Measurements from ENCODE around the gene MICAL1.

Gene MICAL1

DNA sequence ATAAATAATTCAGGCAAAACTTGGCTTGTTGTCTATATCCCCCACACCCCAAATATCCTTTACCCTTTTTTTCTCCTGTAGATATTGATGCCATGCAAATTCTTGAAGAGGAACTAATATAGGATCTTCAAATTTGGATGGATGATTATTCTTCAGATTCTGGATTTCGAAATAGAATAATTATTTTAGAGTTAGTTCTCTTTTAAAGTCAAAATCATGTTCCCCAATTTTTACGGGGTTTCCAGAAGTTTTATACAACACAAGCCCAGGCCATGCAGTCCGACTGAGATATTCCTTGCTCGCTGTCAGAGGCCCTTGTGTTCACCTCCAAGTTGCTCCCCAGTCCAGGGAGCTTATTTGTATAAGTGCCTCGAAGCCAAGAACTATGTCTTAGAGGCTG lies 19.5 kb downstream of the MICAL1 start:
- Histone ChIP-seq H3K4me3 (ENCODE audit: low read depth in 1 of 2, low read length in 2 of 2) (no peak overlapping the region), H3K27ac (ENCODE audit: low read depth, low read length) (no peak overlapping the region), H3K36me3 (ENCODE audit: control insufficient read depth in 1 of 2, insufficient read depth in 2 of 2, low read length in 2 of 2) (no peaks in the 10 kb centered on the region), H3K27me3 (ENCODE audit: control insufficient read depth in 1 of 2, insufficient read depth in 2 of 2, low read length in 2 of 2) (no peaks in the 10 kb centered on the region), H3K9ac (ENCODE audit: low read depth in 1 of 2, low read length in 2 of 2) (no peak overlapping the region), H3K4me1 (ENCODE audit: control insufficient read depth in 1 of 2, insufficient read depth in 2 of 2, low read length in 2 of 2) (no peaks in the 10 kb centered on the region), H3K9me3 (ENCODE audit: control insufficient read depth in 1 of 2, low read length in 2 of 2) (no peaks in the 10 kb centered on the region)

DNA sequence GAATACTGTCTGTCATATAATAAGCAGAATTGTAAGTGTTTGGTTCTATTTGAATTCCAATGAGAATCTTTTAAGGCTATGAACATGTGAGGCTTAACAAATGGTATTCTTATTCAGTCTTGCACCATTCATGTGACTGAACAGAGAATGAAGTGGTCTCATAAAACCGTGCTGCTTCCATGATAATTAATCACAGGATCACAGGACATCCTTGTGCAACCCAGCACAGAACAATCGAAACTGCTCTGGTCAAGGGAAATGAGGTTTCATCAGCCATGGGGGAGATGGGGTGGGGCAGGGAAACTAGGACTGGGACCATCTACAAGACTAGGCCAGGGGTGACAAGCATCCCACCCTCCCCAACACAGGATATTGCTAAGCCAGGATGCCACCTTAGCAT lies 21.1 kb downstream of the MICAL1 start:
- no peaks in the 10 kb centered on the region for H3K9me3 ChIP-seq (ENCODE audit: control insufficient read depth in 1 of 2, low read length in 2 of 2)
- no peak overlapping the region for H3K4me3 ChIP-seq (ENCODE audit: low read depth in 1 of 2, low read length in 2 of 2)
- no peaks in the 10 kb centered on the region for H3K36me3 ChIP-seq (ENCODE audit: control insufficient read depth in 1 of 2, insufficient read depth in 2 of 2, low read length in 2 of 2)
- H3K4me1 ChIP-seq (ENCODE audit: control insufficient read depth in 1 of 2, insufficient read depth in 2 of 2, low read length in 2 of 2), result peaks cover 0 to under 1% of the 10 kb centered on the region in 2 donors
- no peak overlapping the region for H3K9ac ChIP-seq (ENCODE audit: low read depth in 1 of 2, low read length in 2 of 2)
- no peaks in the 10 kb centered on the region for H3K27me3 ChIP-seq (ENCODE audit: control insufficient read depth in 1 of 2, insufficient read depth in 2 of 2, low read length in 2 of 2)
- no peak overlapping the region for H3K27ac ChIP-seq (ENCODE audit: low read depth, low read length)

DNA sequence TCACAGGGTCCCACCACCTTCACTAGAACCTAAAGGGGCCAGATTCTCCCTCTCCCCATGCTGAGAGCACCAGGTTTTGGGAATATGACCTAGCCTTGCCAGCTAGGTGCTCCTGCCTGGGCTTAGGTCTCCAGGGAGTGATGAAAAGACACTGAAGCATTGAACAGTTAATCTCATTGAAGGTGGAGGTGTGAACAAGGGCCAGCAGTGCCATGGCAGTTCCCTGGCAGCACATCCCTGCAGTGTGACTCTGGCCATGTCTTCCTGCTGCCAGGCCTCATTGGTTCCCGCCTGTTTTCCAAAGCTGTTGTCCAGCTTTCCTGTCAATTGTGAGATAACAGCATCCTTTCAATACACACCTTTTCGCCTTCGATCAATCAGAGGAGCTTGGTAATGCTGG lies 26.1 kb downstream of the MICAL1 start:
- peaks cover 4 to 6% of the 10 kb centered on the region in 2 donors for H3K4me1 ChIP-seq (ENCODE audit: control insufficient read depth in 1 of 2, insufficient read depth in 2 of 2, low read length in 2 of 2)
- H3K36me3 ChIP-seq (ENCODE audit: control insufficient read depth in 1 of 2, insufficient read depth in 2 of 2, low read length in 2 of 2), result no peaks in the 10 kb centered on the region
- H3K9me3 ChIP-seq (ENCODE audit: control insufficient read depth in 1 of 2, low read length in 2 of 2), result no peaks in the 10 kb centered on the region
- H3K27ac ChIP-seq (ENCODE audit: low read depth, low read length), result no peak overlapping the region
- H3K27me3 ChIP-seq (ENCODE audit: control insufficient read depth in 1 of 2, insufficient read depth in 2 of 2, low read length in 2 of 2), result no peaks in the 10 kb centered on the region
- no peak overlapping the region for H3K4me3 ChIP-seq (ENCODE audit: low read depth in 1 of 2, low read length in 2 of 2)
- no peak overlapping the region for H3K9ac ChIP-seq (ENCODE audit: low read depth in 1 of 2, low read length in 2 of 2)

DNA sequence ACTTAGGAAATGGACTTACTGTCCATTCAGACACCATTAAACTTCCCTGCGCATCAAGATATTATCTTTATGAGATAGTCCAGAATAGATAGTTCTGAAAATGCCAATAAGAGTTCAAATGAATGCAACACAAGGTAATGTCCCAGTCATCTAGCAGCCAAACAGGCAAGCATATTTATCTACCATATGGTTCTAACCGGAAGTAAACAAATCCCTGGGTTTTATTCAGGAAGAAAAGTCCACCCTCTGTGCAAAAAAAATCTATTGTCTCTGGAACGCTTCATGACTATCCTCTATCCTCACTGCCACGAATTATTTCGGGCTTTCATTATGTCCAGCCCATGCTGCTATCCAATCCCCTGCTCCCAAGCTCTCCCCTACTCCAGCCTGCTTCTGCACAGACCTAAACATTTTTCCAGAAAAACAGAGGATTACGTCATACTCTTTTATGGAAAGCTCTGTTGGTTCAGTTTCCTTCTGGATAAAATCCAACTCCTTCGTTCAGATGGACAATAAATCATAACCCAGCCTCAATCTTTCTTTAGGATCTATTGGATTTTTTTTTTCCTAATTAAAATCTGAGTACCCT lies 26.6 kb downstream of the MICAL1 start:
- H3K9ac ChIP-seq (ENCODE audit: low read depth in 1 of 2, low read length in 2 of 2), result no peak overlapping the region
- H3K36me3 ChIP-seq (ENCODE audit: control insufficient read depth in 1 of 2, insufficient read depth in 2 of 2, low read length in 2 of 2), result no peaks in the 10 kb centered on the region
- H3K4me3 ChIP-seq (ENCODE audit: low read depth in 1 of 2, low read length in 2 of 2), result no peak overlapping the region
- peaks cover 4 to 6% of the 10 kb centered on the region in 2 donors for H3K4me1 ChIP-seq (ENCODE audit: control insufficient read depth in 1 of 2, insufficient read depth in 2 of 2, low read length in 2 of 2)
- H3K27me3 ChIP-seq (ENCODE audit: control insufficient read depth in 1 of 2, insufficient read depth in 2 of 2, low read length in 2 of 2), result no peaks in the 10 kb centered on the region
- no peaks in the 10 kb centered on the region for H3K9me3 ChIP-seq (ENCODE audit: control insufficient read depth in 1 of 2, low read length in 2 of 2)
- no peak overlapping the region for H3K27ac ChIP-seq (ENCODE audit: low read depth, low read length)

DNA sequence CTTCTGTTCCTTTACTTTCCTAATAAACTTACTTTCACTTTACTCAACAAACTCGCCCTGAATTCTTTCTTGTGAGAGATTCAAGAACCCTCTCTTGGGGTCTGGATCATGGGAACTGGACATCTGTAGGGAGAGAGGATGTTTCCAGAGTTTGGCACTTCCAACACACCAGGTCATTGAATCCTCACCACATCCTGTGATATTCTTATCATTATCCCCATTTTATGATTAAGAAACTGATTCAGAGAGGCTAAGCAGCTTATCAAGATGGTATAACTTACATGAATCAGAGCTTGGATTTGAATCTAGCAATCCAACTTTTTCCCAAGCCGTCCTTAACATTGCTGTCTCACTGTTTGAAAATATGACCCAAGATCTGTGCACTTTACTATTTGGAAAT lies 30.6 kb downstream of the MICAL1 start:
- Histone ChIP-seq H3K27ac (ENCODE audit: low read depth, low read length) (no peak overlapping the region), H3K36me3 (ENCODE audit: control insufficient read depth in 1 of 2, insufficient read depth in 2 of 2, low read length in 2 of 2) (no peaks in the 10 kb centered on the region)

DNA sequence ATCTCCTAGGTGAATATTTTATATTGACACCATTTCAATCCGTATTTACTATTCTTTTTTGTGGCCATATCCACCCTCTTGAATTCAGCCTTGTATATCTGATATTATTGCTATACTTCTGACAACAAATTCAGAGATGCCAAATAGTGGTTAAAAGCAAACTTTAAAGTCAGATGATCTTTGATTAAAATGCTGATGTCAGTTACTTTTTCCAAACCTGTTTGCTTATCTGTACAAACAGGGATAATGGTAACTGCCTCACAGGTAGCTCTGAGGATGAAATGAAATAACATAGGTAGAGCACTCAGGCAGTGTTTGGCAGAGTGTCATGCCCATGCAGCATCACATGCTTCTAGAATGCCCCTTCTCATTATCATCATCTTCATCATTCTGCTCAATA lies 34.4 kb downstream of the MICAL1 start:
- Histone ChIP-seq H3K36me3 (ENCODE audit: control insufficient read depth in 1 of 2, insufficient read depth in 2 of 2, low read length in 2 of 2) (no peaks in the 10 kb centered on the region), H3K27ac (ENCODE audit: low read depth, low read length) (no peak overlapping the region), H3K4me3 (ENCODE audit: low read depth in 1 of 2, low read length in 2 of 2) (no peak overlapping the region), H3K4me1 (ENCODE audit: control insufficient read depth in 1 of 2, insufficient read depth in 2 of 2, low read length in 2 of 2) (no peaks in the 10 kb centered on the region), H3K9me3 (ENCODE audit: control insufficient read depth in 1 of 2, low read length in 2 of 2) (no peaks in the 10 kb centered on the region), H3K9ac (ENCODE audit: low read depth in 1 of 2, low read length in 2 of 2) (no peak overlapping the region), H3K27me3 (ENCODE audit: control insufficient read depth in 1 of 2, insufficient read depth in 2 of 2, low read length in 2 of 2) (no peaks in the 10 kb centered on the region)

More for the DNA sequence above, 30.6 kb downstream of the MICAL1 start:
- Histone ChIP-seq H3K9ac (ENCODE audit: low read depth in 1 of 2, low read length in 2 of 2) (no peak overlapping the region), H3K4me3 (ENCODE audit: low read depth in 1 of 2, low read length in 2 of 2) (no peak overlapping the region), H3K4me1 (ENCODE audit: control insufficient read depth in 1 of 2, insufficient read depth in 2 of 2, low read length in 2 of 2) (peaks cover 4 to 6% of the 10 kb centered on the region in 2 donors), H3K27me3 (ENCODE audit: control insufficient read depth in 1 of 2, insufficient read depth in 2 of 2, low read length in 2 of 2) (no peaks in the 10 kb centered on the region), H3K9me3 (ENCODE audit: control insufficient read depth in 1 of 2, low read length in 2 of 2) (no peaks in the 10 kb centered on the region)

DNA sequence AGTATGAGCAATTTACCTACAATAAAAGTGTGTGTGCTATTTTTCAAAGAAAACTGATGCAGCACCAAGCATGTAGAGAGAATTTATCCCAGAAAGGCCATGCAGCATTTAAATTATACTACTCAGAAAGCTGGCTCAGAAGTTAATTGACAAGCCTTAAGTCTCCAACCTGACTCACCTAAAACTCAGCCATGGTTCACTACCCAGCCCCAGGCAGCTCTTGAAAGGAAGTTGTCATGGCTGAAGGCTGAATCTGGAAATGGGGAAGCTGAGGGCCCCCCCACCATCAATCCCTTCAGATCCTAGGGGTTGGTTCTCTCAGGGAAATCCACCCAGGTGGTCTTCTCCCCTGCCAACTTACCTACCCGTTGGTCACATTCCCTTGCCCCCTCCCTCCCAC lies 34.8 kb downstream of the MICAL1 start:
- Histone ChIP-seq H3K4me1 (ENCODE audit: control insufficient read depth in 1 of 2, insufficient read depth in 2 of 2, low read length in 2 of 2) (no peaks in the 10 kb centered on the region), H3K9me3 (ENCODE audit: control insufficient read depth in 1 of 2, low read length in 2 of 2) (no peaks in the 10 kb centered on the region), H3K36me3 (ENCODE audit: control insufficient read depth in 1 of 2, insufficient read depth in 2 of 2, low read length in 2 of 2) (no peaks in the 10 kb centered on the region), H3K27me3 (ENCODE audit: control insufficient read depth in 1 of 2, insufficient read depth in 2 of 2, low read length in 2 of 2) (no peaks in the 10 kb centered on the region), H3K9ac (ENCODE audit: low read depth in 1 of 2, low read length in 2 of 2) (no peak overlapping the region), H3K27ac (ENCODE audit: low read depth, low read length) (no peak overlapping the region), H3K4me3 (ENCODE audit: low read depth in 1 of 2, low read length in 2 of 2) (no peak overlapping the region)

DNA sequence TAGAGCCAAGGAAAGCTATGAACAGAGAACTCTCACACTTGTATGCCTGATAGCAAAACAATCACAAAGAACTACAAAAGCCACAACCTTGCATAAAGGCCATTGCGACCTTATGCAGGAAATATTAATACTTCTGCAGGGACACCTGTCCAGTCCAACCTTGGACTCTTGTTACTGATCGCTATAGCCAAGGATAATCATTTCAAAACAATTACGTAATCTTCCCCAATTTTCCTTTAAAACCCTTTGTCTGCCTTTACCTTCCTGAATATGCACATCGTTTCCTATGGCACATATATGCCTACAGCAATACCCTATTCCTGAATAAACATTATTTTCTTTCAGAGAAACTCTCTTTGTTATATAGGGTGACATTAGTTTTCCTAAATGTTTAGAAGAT lies 37.9 kb downstream of the MICAL1 start:
- Histone ChIP-seq H3K27me3 (ENCODE audit: control insufficient read depth in 1 of 2, insufficient read depth in 2 of 2, low read length in 2 of 2) (no peaks in the 10 kb centered on the region), H3K4me1 (ENCODE audit: control insufficient read depth in 1 of 2, insufficient read depth in 2 of 2, low read length in 2 of 2) (no peaks in the 10 kb centered on the region), H3K9me3 (ENCODE audit: control insufficient read depth in 1 of 2, low read length in 2 of 2) (no peaks in the 10 kb centered on the region), H3K36me3 (ENCODE audit: control insufficient read depth in 1 of 2, insufficient read depth in 2 of 2, low read length in 2 of 2) (no peaks in the 10 kb centered on the region), H3K27ac (ENCODE audit: low read depth, low read length) (no peak overlapping the region), H3K4me3 (ENCODE audit: low read depth in 1 of 2, low read length in 2 of 2) (no peak overlapping the region), H3K9ac (ENCODE audit: low read depth in 1 of 2, low read length in 2 of 2) (no peak overlapping the region)

DNA sequence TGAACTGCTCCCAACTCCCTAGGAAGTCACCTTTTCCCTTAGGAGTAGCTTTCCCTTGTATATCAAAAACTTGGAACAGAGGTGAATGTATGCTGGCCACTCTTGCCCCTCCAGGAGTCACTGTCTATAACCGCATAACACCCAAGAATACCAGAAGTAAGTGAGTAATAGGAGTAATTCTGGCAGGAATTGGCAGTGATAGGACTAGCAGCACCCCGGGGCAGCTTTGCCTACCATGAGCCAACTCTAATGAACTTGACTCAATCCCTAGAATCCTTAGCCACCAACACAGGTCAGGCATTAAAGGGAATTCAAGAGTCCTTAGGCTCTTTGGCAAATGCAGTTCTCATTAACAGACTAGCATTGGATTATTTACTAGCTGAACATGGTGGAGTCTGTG lies 44.5 kb downstream of the MICAL1 start:
- Histone ChIP-seq H3K36me3 (ENCODE audit: control insufficient read depth in 1 of 2, insufficient read depth in 2 of 2, low read length in 2 of 2) (no peaks in the 10 kb centered on the region), H3K4me3 (ENCODE audit: low read depth in 1 of 2, low read length in 2 of 2) (no peak overlapping the region), H3K27ac (ENCODE audit: low read depth, low read length) (no peak overlapping the region), H3K9ac (ENCODE audit: low read depth in 1 of 2, low read length in 2 of 2) (no peak overlapping the region), H3K4me1 (ENCODE audit: control insufficient read depth in 1 of 2, insufficient read depth in 2 of 2, low read length in 2 of 2) (no peaks in the 10 kb centered on the region), H3K9me3 (ENCODE audit: control insufficient read depth in 1 of 2, low read length in 2 of 2) (no peaks in the 10 kb centered on the region), H3K27me3 (ENCODE audit: control insufficient read depth in 1 of 2, insufficient read depth in 2 of 2, low read length in 2 of 2) (no peaks in the 10 kb centered on the region)

DNA sequence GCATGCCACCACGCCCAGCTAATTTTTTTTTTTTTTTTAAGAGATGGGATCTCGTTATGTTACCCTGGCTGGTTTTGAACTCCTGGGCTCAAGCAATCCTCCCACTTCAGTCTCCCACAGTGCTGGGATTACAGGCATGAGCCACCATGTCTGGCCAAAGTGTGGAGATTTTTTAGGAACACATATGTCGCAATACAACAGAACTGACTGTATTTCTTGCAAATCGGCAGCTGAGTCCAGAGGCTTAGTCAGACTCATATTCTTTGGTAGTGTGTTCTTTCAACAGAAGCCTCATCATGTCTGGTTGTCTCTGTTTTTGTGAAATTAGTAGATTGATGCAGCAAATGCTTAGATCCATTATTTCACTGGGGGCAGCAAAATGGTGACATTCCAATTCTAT lies 49.4 kb downstream of the MICAL1 start:
- H3K4me3 ChIP-seq (ENCODE audit: low read depth in 1 of 2, low read length in 2 of 2), result no peak overlapping the region
- no peaks in the 10 kb centered on the region for H3K27me3 ChIP-seq (ENCODE audit: control insufficient read depth in 1 of 2, insufficient read depth in 2 of 2, low read length in 2 of 2)
- no peaks in the 10 kb centered on the region for H3K36me3 ChIP-seq (ENCODE audit: control insufficient read depth in 1 of 2, insufficient read depth in 2 of 2, low read length in 2 of 2)
- H3K27ac ChIP-seq (ENCODE audit: low read depth, low read length), result no peak overlapping the region
- no peaks in the 10 kb centered on the region for H3K4me1 ChIP-seq (ENCODE audit: control insufficient read depth in 1 of 2, insufficient read depth in 2 of 2, low read length in 2 of 2)
- no peaks in the 10 kb centered on the region for H3K9me3 ChIP-seq (ENCODE audit: control insufficient read depth in 1 of 2, low read length in 2 of 2)
- no peak overlapping the region for H3K9ac ChIP-seq (ENCODE audit: low read depth in 1 of 2, low read length in 2 of 2)

DNA sequence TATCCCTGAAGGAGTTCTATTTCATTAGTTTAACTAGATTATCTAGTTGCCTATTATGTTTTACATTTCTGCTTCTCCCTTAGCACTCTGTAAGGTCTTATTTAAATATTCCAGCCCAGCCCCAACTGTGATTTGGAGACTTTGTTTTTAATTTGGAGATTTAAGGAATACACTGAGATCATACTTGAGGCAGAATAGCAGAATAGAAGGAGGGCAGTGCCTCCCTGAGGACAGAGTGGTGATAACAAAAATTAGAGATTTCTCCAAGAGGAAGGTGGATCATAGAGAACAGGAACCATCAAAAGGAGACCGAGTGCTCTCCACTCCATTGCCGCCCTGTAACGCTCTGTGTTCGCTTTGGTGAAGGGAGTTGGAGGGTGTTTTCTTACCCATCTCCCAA lies 58.6 kb downstream of the MICAL1 start:
- Histone ChIP-seq H3K36me3 (ENCODE audit: control insufficient read depth in 1 of 2, insufficient read depth in 2 of 2, low read length in 2 of 2) (no peaks in the 10 kb centered on the region), H3K27ac (ENCODE audit: low read depth, low read length) (no peak overlapping the region), H3K9ac (ENCODE audit: low read depth in 1 of 2, low read length in 2 of 2) (no peak overlapping the region), H3K27me3 (ENCODE audit: control insufficient read depth in 1 of 2, insufficient read depth in 2 of 2, low read length in 2 of 2) (no peaks in the 10 kb centered on the region), H3K4me1 (ENCODE audit: control insufficient read depth in 1 of 2, insufficient read depth in 2 of 2, low read length in 2 of 2) (no peaks in the 10 kb centered on the region), H3K9me3 (ENCODE audit: control insufficient read depth in 1 of 2, low read length in 2 of 2) (no peaks in the 10 kb centered on the region), H3K4me3 (ENCODE audit: low read depth in 1 of 2, low read length in 2 of 2) (no peak overlapping the region)

Measured in duodenal mucosa (tissue), 2 donors.